A673 (cell line): ENCODE results near the gene NAALADL2. TPM values are rescaled to one million over a fixed set of nuclear protein-coding genes. Genes with fewer than 3 reads are reported as not detected.

Source experiments
- BruUV-seq: library from RNA; stranded (reverse); fragments of 400-500 nt; replicated peaks from 2 replicates; lab custom pipeline; 2021; lab: Mats Ljungman, UMichigan
- CTCF ChIA-PET: fragments of 300-600 bp; sonication (Branson Sonifier 250); formaldehyde crosslinking; loops from one replicate; lab custom pipeline; 2022; ENCODE audit warnings: antibody characterized with exemption; lab: Charles Lee
- POLR2A ChIA-PET: fragments of 300-600 bp; sonication (Branson Sonifier 250); formaldehyde crosslinking; loops from one replicate; lab custom pipeline; 2022; ENCODE audit warnings: antibody characterized with exemption; ENCODE audit not compliant: low non-redundant PET; lab: Charles Lee
- DNase-seq: peaks from one replicate; pipeline ENCODE4 v3.0.0-alpha.2; 2015; ENCODE audit warnings: low spot score
- H3K27ac ChIP-seq: fragments of 200-600 bp; sonication (generic); 2 replicates; pipeline ENCODE4 v1.5.1; 2016; ENCODE audit warnings: mixed run types, low read depth, mild to moderate bottlenecking, mixed read lengths, antibody characterized with exemption, low read length; ENCODE audit not compliant: poor library complexity, severe bottlenecking
- H3K27me3 ChIP-seq: fragments of 200-600 bp; sonication (generic); replicated peaks from 2 replicates; pipeline ENCODE4 v1.6.1; 2017; ENCODE audit warnings: mixed run types, low read depth, mild to moderate bottlenecking, mixed read lengths, antibody characterized with exemption, low read length; ENCODE audit not compliant: insufficient read depth, poor library complexity
- H3K36me3 ChIP-seq: fragments of 200-600 bp; sonication (generic); 2 replicates; pipeline ENCODE4 v1.6.1; 2016; ENCODE audit warnings: mixed run types, mild to moderate bottlenecking, mixed read lengths, antibody characterized with exemption, low read length; ENCODE audit not compliant: insufficient read depth, poor library complexity, severe bottlenecking
- H3K4me1 ChIP-seq: fragments of 200-600 bp; sonication (generic); 2 replicates; pipeline ENCODE4 v1.6.1; 2017; ENCODE audit warnings: mixed run types, mild to moderate bottlenecking, mixed read lengths, antibody characterized with exemption, low read length; ENCODE audit not compliant: insufficient read depth, poor library complexity, severe bottlenecking
- H3K4me3 ChIP-seq: fragments of 200-600 bp; sonication (generic); 2 replicates; pipeline ENCODE4 v1.5.1; 2016; ENCODE audit warnings: low read depth, mixed run types, mild to moderate bottlenecking, mixed read lengths, low read length; ENCODE audit not compliant: poor library complexity, severe bottlenecking
- H3K9me3 ChIP-seq: fragments of 200-600 bp; sonication (generic); 2 replicates; pipeline ENCODE4 v1.6.1; 2016; ENCODE audit warnings: mixed run types, low read depth, mild to moderate bottlenecking, mixed read lengths, antibody characterized with exemption, low read length; ENCODE audit not compliant: poor library complexity, severe bottlenecking
- EZH2 ChIP-seq: fragments of 200-600 bp; sonication (generic); IDR thresholded peaks from 2 replicates; pipeline ENCODE4 v1.6.1; 2017; ENCODE audit warnings: borderline replicate concordance, low read depth, mild to moderate bottlenecking, mixed read lengths, antibody characterized with exemption, low read length; ENCODE audit not compliant: poor library complexity, severe bottlenecking
- intact Hi-C: fragments of 100-400 bp; cut with micrococcal nuclease; formaldehyde crosslinking; loops from one replicate; pipeline ENCODE4 v1.10.0; 2022; ENCODE audit not compliant: unreplicated experiment
- total RNA-seq: library from RNA; stranded (reverse); gene quantifications from 2 replicates; pipeline ENCODE4 v1.2.3, GENCODE V29; 2021
- TF ChIP-seq, protein P1 (sequence below): fragments of 300-800, 200-600 bp; sonication (generic); conservative IDR thresholded peaks from 2 replicates; pipeline ENCODE4 v1.5.1; 2017; ENCODE audit warnings: low read depth, mild to moderate bottlenecking, antibody characterized with exemption, low read length, moderate library complexity, mixed read lengths

The NAALADL2 gene
- total RNA-seq, 1 experiment from 2014 or later = 0.64 TPM

DNA sequence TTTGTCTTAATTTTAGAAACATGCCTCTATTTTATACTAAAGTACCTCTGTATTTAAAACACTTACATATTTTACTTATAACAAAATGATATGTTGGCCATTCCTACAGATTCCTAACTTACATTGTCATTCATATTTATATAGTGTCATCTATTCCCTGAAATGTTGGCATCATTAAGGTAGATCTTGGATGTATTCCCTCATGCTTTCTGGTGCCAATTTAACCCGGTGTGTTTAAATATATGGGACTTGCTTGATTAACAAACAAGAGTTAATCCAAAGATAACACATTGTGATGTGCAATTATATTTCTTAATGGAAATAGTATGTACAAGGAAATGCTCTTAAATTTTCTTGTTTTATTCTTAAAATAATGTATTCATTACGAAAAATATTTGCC, 352.3 kb downstream of the NAALADL2 start:
- Histone ChIP-seq H3K27ac (no peak overlapping the region), H3K4me3 (no peak overlapping the region), H3K4me1 (no peaks in the 10 kb centered on the region), H3K9me3 (no peaks in the 10 kb centered on the region), H3K27me3 (no peaks in the 10 kb centered on the region), H3K36me3 (no peaks in the 10 kb centered on the region)
- intact Hi-C loops = no loop called here
- TF ChIP-seq EZH2 = no peak
- TF ChIP-seq, protein P1, sequence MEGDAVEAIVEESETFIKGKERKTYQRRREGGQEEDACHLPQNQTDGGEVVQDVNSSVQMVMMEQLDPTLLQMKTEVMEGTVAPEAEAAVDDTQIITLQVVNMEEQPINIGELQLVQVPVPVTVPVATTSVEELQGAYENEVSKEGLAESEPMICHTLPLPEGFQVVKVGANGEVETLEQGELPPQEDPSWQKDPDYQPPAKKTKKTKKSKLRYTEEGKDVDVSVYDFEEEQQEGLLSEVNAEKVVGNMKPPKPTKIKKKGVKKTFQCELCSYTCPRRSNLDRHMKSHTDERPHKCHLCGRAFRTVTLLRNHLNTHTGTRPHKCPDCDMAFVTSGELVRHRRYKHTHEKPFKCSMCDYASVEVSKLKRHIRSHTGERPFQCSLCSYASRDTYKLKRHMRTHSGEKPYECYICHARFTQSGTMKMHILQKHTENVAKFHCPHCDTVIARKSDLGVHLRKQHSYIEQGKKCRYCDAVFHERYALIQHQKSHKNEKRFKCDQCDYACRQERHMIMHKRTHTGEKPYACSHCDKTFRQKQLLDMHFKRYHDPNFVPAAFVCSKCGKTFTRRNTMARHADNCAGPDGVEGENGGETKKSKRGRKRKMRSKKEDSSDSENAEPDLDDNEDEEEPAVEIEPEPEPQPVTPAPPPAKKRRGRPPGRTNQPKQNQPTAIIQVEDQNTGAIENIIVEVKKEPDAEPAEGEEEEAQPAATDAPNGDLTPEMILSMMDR = no peak
- BruUV-seq = no TSS peak
- ChIA-PET POLR2A (no interaction called here), CTCF (no interaction called here)
- no peak for DNase-seq

DNA sequence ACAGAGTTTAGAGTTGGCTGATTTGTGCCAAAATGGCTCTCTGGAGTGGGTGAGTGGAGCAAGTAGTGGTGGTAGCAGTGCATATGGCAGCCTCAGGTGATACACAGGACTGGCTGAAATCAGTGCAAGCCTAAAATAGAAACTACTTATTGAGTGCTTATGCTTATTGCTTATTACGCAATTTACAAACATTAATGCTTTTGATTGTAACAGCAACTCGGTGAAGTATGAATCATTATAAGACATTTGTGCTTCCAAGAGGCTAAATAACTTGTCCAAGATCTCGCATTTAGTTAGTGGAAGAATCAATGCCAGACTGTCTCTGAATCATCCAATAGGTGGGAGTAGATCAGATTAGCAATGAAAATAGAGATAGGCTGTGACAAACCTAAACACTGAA, 353.8 kb downstream of the NAALADL2 start:
- POLR2A ChIA-PET = no interaction called here

DNA sequence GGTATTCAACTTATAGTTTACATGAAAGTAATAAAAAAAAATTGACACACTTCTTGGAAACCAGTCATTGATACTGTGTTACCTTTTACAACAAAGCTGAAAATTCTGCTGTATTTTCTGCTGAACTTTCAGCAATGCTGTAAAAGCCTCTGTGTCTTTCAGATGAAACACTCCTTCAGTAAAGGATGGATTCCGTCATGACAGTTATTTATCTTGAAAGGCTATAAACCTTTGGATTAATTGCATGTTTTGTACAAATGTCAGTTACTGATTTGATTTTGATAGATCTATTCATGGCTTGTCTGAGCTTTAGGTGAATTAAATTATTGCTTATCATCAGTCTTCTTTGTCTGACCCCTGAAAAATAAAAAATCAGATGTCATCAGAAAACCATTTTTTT, 355.1 kb downstream of the NAALADL2 start:
- ChIA-PET CTCF (no interaction called here), POLR2A (no interaction called here)
- DNase-seq = no peak
- H3K9me3 ChIP-seq = no peaks in the 10 kb centered on the region
- TF ChIP-seq, protein P1 = no peak
- no peak for TF ChIP-seq EZH2
- no peaks in the 10 kb centered on the region for H3K27me3 ChIP-seq
- no TSS peak for BruUV-seq
- intact Hi-C loops = no loop called here
- no peak overlapping the region for H3K4me3 ChIP-seq
- H3K4me1 ChIP-seq = no peaks in the 10 kb centered on the region
- H3K36me3 ChIP-seq = no peaks in the 10 kb centered on the region
- no peak overlapping the region for H3K27ac ChIP-seq

More for the DNA sequence above, 353.8 kb downstream of the NAALADL2 start:
- Histone ChIP-seq H3K4me3 (no peak overlapping the region), H3K27ac (no peak overlapping the region), H3K9me3 (no peaks in the 10 kb centered on the region), H3K36me3 (no peaks in the 10 kb centered on the region), H3K27me3 (no peaks in the 10 kb centered on the region), H3K4me1 (no peaks in the 10 kb centered on the region)
- no TSS peak for BruUV-seq
- no peak for TF ChIP-seq EZH2
- TF ChIP-seq, protein P1 = no peak
- intact Hi-C loops = no loop called here
- DNase-seq = no peak
- CTCF ChIA-PET = no interaction called here
